HEK293T (cell line): ENCODE results near the gene DUSP8.

ENCODE experiments used
- SP1 ChIP-seq: fragments of 450-650 bp; IDR thresholded peaks from 2 replicates; pipeline ENCODE4 v1.6.1; 2017
- ZNF384 ChIP-seq: fragments of 450-650 bp; IDR thresholded peaks from 2 replicates; pipeline ENCODE4 v1.6.1; 2016

- TF ChIP-seq SP1, result no peak
- TF ChIP-seq ZNF384, result no peak
These were observed 14.6 kb upstream of the DUSP8 start for GRCh38 chr11:1586699-1587098.
